GM18505 (cell line): ENCODE data around the gene NUDT17.

Source experiments
- ATAC-seq: cut with Tn5 transposase; IDR thresholded peaks from one replicate; pipeline ENCODE4 v1.9.1; 2021; ENCODE audit not compliant: unreplicated experiment
- POLR2A ChIP-seq: IDR thresholded peaks from 4 replicates; pipeline ENCODE4 v1.6.1; 2011; ENCODE audit warnings: borderline replicate concordance; ENCODE audit not compliant: insufficient read depth, insufficient read length; ENCODE audit errors: extremely low read depth

The NUDT17 gene

GRCh38 chr1:145858901-145859490 lies 13.6 kb downstream of the NUDT17 start, which contains the start of gene PIAS3:
PIAS3 (minus strand) TSS chr1:145859081; CDS start chr1:145858990, 91 bp downstream.
- ATAC-seq: peak; percentile 85
- peak; percentile 40 for TF ChIP-seq POLR2A

DNA sequence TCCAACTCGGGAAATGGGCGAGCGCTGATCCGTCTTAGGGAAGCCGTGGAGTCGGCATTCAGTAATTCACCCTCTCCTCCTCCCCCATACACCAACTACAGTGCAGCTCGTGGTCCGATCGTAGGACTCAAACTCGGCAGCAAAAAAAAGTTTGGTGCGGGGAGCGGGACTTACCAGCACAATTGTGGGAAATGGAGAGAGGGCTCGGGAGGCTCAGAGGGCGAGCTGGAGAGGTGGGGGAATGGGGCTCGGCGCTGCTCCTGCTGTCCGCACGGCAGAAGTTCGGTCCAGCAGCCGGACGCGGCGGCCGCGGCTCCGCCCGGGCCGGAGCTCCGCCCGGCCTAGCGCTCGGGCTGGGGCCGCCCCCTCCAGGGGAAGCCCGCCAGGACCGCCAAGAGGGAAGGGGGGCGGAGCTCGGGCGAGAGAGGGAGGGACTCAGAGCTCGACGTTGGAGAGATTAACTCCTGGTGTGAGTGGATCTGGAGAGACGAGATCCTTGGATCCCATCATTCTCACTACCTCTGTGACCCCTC lies 14.1 kb downstream of the NUDT17 start:
- ATAC-seq: peak; percentile 73
- peak; percentile 60 for TF ChIP-seq POLR2A

- TF ChIP-seq POLR2A: no peak
- ATAC-seq: no peak
Observed at GRCh38 chr1:145863282-145864018, 18.0 kb downstream of the NUDT17 start.

DNA sequence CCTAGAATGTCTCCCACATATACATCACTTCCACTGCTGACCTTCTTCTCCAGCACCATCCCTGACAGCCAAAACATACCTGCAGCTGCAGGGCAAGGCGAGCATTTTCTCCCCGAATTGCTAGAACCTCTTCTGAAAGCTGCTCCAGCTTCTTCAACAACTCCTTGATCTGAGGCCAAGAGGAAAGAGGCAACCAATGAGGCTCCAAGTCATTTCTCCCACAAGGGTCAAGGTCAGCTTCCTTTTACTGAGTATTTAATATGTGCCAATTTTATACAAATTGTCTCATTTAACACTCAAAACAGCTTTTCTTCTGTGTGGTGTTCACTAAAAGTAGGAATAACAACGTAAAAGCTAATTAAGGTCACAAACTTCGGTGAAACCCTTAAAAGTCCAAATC lies 22.8 kb downstream of the NUDT17 start:
- no peak for ATAC-seq
- no peak for TF ChIP-seq POLR2A

DNA sequence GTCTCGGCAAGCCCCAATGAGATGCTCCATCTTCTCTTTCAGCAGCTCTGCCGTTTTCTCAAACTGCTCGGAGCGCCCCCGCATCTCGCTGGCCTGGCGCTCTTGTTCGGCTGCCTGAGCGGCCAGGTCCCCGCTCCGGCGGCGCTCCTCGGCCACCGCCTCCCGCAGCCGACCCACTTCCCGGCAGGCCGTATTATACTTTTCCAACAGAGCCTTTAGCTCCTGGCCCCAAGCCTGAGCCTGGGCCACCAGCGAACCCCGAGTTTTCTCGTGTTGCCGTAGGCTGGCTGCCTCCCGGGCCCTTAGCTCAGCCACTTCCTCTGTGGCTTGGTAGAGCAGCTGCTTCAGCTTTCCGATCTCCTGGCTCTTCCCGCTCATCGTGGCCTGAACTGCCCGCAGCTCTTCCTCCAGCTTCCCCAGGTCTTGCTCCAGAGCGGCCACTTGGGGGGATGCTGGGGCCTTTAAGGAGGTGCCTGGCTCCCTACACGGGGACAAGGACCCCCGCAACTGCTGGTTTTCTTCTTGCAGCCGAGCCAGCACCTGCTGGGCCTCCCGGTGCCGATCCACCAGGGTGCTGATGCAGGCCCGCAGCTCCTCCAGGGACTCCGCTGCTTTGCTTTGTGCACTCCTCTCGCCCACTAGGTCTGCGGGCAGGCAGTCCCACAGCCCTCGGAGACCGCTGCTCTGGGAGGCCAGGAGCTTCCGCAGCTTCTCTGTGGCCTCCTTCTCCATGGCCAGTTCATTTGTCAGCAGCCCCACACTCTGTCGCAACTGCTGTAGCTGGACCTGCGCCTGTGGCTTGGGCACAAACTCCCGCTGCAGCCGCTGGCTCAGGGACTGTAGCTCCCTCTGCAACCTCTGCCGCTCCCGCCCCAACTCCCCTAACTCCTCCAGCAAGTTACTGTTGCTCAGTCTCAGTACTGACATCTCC lies 26.8 kb downstream of the NUDT17 start:
- ATAC-seq: no peak
- no peak for TF ChIP-seq POLR2A

DNA sequence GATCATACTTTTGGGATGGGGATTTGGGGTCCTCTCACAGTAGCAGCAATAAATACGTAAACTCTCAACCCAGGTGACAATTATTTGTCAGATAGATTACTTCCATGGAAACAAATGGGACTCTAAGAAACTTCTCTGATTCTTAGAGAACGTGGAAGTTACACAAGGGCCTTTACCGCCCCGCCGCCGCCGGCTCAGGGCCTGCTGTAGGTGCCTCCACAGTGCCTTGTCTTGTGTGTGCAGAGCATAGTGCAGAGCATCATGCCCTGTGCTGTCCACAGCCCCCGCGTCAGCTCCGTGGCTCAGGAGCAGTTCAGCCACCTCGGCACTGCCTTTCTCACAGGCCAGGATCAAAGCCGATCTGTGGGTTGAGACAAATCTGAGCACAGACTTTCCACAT lies 29.2 kb downstream of the NUDT17 start:
- TF ChIP-seq POLR2A: no peak
- no peak for ATAC-seq

DNA sequence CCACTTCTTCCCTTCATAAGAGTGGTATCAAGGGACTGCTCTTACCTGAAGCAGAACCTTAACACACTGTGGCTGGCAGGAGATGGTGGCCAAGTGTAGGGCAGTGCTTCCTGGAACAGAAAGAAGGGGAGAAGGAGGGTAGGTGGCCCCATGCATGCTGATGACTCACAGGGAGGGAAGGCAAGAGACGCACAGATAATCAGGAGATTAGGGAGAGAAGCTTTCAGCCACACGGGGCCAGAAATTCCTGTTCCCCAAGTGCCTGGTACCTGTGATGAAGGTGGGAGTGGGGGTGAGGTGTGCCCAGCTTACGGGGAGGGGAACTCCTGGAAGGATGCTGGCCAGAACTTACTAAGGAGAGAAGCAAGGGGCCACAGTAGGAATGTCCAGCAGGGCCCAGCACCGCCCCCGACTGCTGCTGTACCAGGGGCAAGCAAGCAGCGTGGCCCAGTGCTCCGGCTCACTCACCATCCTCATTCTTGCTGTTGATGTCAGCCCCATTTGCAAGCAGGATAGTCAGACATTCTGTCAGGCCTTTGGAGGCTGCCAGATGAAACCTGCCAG lies 32.6 kb downstream of the NUDT17 start:
- no peak for ATAC-seq
- no peak for TF ChIP-seq POLR2A

DNA sequence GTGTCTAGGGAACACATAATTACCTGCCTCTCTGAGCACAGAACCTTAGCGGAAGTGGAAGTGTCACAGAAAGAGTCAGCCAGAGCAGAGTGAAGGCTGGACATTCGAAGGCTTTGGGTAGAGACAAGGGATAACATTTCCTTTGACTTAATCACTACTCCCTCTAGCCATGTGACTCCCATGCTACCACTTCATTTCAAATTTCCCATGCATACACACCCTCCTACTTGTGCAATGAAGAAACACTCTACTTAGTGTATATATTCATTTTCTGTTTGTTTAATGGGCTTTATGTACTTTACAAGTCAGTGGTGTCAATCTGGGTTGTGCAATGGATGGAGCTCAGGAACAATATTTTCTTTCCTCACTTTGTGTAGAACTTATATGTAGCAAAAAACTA lies 33.3 kb downstream of the NUDT17 start:
- no peak for TF ChIP-seq POLR2A
- ATAC-seq: no peak

GRCh38 chr1:145879775-145880174 lies 34.3 kb downstream of the NUDT17 start:
- no peak for TF ChIP-seq POLR2A
- ATAC-seq: no peak

- TF ChIP-seq POLR2A: no peak
- no peak for ATAC-seq
Observed at GRCh38 chr1:145884675-145885074, 39.2 kb downstream of the NUDT17 start.

DNA sequence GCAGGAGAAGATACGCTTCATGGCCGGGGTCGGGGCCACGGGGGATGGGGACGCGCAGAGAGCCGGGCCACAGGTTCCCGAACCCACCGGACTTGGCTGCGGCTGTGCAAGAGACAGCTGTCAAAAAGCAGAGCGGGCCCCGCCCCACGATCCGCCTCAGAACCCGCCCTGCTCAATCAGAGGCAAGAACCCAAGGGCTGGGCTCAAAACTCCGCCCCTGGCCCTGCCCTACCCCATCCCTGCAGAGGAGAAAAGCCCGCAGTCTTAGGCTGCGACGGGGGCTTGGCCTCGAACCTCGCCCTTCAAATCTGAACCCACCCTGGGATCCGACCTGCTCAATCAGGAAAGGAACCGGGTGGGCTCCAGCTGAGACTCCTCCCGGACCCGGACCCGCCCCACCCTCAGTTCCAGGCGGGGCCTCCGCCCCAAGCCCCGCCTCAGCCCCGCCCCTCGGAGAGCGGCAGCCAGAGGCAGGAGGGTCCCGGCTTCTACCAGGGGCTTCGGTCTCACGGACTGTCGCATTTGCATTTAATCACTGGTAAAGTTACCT lies 40.4 kb downstream of the NUDT17 start, which contains the start of gene ANKRD35:
Gene ANKRD35 (minus strand): TSS at position 129 of the 550 bp plus-strand sequence. CDS start 108 bp downstream, at position 21.
- ATAC-seq: peak; percentile 96
- no peak for TF ChIP-seq POLR2A

DNA sequence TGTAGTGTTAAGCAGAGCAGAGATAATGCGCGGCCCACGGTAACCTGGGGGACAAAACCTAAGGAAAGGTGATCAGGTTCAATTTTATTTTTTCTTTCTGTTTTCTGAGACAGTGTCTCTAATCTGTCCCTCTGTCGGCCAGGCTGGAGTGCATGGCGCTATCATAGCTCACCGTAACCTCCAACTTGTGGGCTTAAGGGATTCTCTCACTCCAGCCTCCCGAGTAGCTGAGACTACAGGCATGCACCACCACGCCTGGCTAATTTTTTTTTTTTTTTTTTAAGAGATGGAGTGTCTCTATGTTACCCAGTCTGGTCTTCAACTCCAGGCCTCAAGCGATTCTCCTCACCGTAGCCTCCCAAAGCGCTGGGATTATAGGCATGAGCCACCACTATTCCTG lies 41.0 kb downstream of the NUDT17 start:
- TF ChIP-seq POLR2A: no peak
- no peak for ATAC-seq
